HUES48 (cell line): ENCODE results near the gene DRG2.

Experiments
- H3K27ac ChIP-seq: one replicate; pipeline ENCODE4 v1.7.0; 2013; ENCODE audit warnings: low read depth, low read length, inconsistent platforms
- H3K27me3 ChIP-seq: 2 replicates; pipeline ENCODE4 v1.6.1; 2013; ENCODE audit warnings: mild to moderate bottlenecking, low read length; ENCODE audit not compliant: control insufficient read depth, insufficient read depth
- H3K36me3 ChIP-seq: 2 replicates; pipeline ENCODE4 v1.6.1; 2013; ENCODE audit warnings: low read length; ENCODE audit not compliant: control insufficient read depth, insufficient read depth
- H3K4me1 ChIP-seq: 2 replicates; pipeline ENCODE4 v1.6.1; 2013; ENCODE audit warnings: mild to moderate bottlenecking, low read length; ENCODE audit not compliant: control insufficient read depth, insufficient read depth
- H3K4me3 ChIP-seq: 2 replicates; pipeline ENCODE4 v1.5.1; 2013; ENCODE audit warnings: mild to moderate bottlenecking, low read depth, low read length
- H3K9ac ChIP-seq: 2 replicates; pipeline ENCODE4 v1.6.1; 2013; ENCODE audit warnings: mild to moderate bottlenecking, low read depth, low read length, moderate library complexity
- H3K9me3 ChIP-seq: 2 replicates; pipeline ENCODE4 v1.6.1; 2013; ENCODE audit warnings: low read length; ENCODE audit not compliant: control insufficient read depth, insufficient read depth

The DRG2 gene

DNA sequence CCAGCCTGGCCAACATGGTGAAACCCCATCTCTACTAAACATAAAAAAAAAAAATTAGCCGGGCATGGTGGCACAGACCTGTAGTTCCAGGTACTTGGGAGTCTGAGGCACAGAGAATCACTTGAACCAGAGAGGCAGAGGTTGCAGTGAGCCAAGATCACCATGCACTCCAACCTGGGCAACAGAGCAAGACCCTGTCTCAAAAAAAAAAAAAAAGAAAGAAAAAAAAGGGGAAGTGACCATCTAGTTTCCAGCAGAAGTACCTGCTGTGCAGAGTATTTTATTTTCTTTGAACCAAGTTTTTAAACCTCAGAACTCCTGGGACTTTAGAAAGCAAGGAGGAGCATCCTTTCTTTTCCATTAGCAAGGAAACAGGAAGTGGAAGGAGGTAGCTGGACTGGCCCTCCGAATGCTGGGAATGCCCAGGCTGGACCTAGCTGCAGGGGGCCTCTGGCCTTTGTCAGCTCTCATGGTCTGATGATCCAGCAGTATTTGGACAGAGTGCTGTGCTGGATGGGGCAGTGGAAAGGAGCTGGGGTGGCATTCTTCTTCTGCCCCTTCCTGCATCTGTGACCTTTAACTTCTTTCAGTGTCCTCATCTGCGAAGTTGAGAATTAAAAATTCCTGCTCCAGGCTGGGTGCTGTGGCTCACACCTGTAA, 41.9 kb upstream of the DRG2 start:
- Histone ChIP-seq H3K27me3 (no peaks in the 10 kb centered on the region), H3K9me3 (no peaks in the 10 kb centered on the region), H3K27ac (no peak overlapping the region), H3K4me3 (no peak overlapping the region), H3K9ac (no peak overlapping the region), H3K4me1 (no peaks in the 10 kb centered on the region), H3K36me3 (peaks cover 22% of the 10 kb centered on the region)

GRCh38 chr17:18055597-18055996, 32.2 kb upstream of the DRG2 start:
- H3K9me3 ChIP-seq: no peaks in the 10 kb centered on the region
- no peak overlapping the region for H3K9ac ChIP-seq
- no peaks in the 10 kb centered on the region for H3K27me3 ChIP-seq
- peaks cover 42% of the 10 kb centered on the region for H3K36me3 ChIP-seq
- no peak overlapping the region for H3K27ac ChIP-seq
- H3K4me1 ChIP-seq: no peaks in the 10 kb centered on the region
- no peak overlapping the region for H3K4me3 ChIP-seq

GRCh38 chr17:18056214-18056613, 31.5 kb upstream of the DRG2 start:
- peaks cover 46% of the 10 kb centered on the region for H3K36me3 ChIP-seq
- no peak overlapping the region for H3K4me3 ChIP-seq
- H3K4me1 ChIP-seq: no peaks in the 10 kb centered on the region
- H3K27me3 ChIP-seq: no peaks in the 10 kb centered on the region
- no peak overlapping the region for H3K27ac ChIP-seq
- H3K9me3 ChIP-seq: no peaks in the 10 kb centered on the region
- no peak overlapping the region for H3K9ac ChIP-seq

- Histone ChIP-seq H3K27ac (no peak overlapping the region), H3K4me3 (no peak overlapping the region), H3K4me1 (no peaks in the 10 kb centered on the region), H3K27me3 (no peaks in the 10 kb centered on the region), H3K9ac (no peak overlapping the region), H3K9me3 (no peaks in the 10 kb centered on the region), H3K36me3 (peaks cover 58% of the 10 kb centered on the region)
These were observed 28.5 kb upstream of the DRG2 start for GRCh38 chr17:18059283-18059682.

DNA sequence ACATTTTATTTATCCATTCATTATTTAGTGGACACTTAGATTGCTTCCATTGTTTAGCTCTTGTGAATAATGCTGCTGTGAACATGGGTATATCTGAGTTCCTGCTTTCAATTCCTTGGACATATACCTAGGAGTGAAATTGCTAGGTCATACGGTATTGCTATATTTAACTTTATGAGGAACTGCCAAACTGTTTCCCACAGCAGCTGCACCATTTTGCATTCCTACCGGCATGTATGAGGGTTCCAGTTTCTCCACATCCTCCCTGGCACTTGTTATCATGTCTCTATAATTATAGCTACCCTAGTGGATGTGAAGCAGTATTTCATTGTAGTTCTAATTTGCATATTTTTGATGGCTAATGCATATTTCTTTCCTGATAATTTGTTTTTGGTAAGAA, 23.7 kb upstream of the DRG2 start:
- Histone ChIP-seq H3K9ac (no peak overlapping the region), H3K27ac (no peak overlapping the region), H3K4me3 (no peak overlapping the region), H3K9me3 (no peaks in the 10 kb centered on the region), H3K27me3 (no peaks in the 10 kb centered on the region), H3K36me3 (peaks cover 37% of the 10 kb centered on the region), H3K4me1 (no peaks in the 10 kb centered on the region)

DNA sequence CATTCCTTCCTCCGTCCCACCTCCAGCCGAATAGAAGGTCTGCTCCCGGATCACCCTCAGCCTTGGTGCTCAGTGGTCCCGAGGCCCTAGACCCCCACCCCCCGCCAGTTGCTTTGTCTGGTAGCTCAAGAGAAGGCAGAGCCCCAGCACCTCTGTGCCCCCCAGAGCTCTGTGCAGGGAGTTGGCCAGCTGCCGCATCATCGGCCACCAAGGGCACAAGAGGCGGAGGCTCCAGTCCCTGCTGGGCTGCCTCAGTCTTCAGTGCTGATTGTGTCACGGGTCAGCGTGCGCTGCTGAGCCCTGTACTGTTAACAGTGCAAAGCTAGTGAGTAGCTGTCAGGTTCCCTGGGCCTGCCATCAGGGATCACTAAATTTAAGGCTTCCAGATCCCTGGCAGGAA, 22.2 kb upstream of the DRG2 start:
- Histone ChIP-seq H3K4me1 (no peaks in the 10 kb centered on the region), H3K36me3 (peaks cover 32% of the 10 kb centered on the region), H3K27me3 (no peaks in the 10 kb centered on the region), H3K9ac (no peak overlapping the region), H3K9me3 (no peaks in the 10 kb centered on the region), H3K4me3 (no peak overlapping the region), H3K27ac (no peak overlapping the region)

DNA sequence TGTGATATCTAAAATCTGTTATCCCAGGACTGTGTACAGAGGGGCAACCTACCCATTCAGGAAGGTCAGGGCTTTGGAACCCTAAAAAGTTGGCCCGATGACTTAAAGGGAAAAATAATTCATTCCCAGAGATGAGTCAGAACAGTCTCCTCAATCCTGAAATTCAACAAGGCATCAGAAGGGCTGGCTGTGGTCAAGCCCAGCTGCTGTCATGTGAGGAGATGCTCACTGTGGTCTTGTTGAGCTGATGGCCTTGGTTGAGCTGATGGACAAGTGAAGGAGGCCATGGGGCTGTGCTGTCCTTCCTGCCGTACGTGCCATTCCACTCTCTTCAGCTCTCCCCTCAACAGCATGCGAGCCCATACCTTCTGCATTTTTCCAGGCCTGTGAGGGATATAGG, 20.9 kb upstream of the DRG2 start:
- Histone ChIP-seq H3K9ac (no peak overlapping the region), H3K27me3 (no peaks in the 10 kb centered on the region)

DNA sequence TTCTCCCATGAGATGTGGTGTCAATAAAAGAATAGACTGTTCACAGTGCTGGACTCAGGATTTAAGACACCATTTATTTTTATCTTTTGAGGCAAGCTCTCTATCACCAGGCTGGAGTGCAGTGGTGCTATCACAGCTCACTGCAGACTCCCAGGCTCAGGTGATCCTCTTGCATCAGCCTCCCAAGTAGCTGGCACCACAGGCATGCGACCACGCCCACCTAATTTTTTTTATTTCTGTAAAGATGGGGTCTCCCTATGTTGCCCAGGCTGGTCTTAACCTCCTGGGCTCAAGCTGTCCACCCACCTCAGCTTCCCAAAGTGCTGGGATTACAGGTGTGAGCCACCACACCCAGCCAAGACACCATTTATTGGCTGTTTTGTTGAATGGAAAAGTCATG, 18.6 kb upstream of the DRG2 start:
- Histone ChIP-seq H3K27ac (no peak overlapping the region), H3K4me3 (no peak overlapping the region), H3K9me3 (no peaks in the 10 kb centered on the region), H3K27me3 (no peaks in the 10 kb centered on the region), H3K36me3 (peaks cover 11% of the 10 kb centered on the region; the same call in 1 of the 2 replicates), H3K9ac (no peak overlapping the region), H3K4me1 (no peaks in the 10 kb centered on the region)

More for the DNA sequence above, 20.9 kb upstream of the DRG2 start:
- Histone ChIP-seq H3K9me3 (no peaks in the 10 kb centered on the region), H3K27ac (no peak overlapping the region), H3K36me3 (peaks cover 22% of the 10 kb centered on the region), H3K4me3 (no peak overlapping the region), H3K4me1 (no peaks in the 10 kb centered on the region)

- H3K36me3 ChIP-seq: no peaks in the 10 kb centered on the region
- no peaks in the 10 kb centered on the region for H3K4me1 ChIP-seq
- no peak overlapping the region for H3K27ac ChIP-seq
- no peaks in the 10 kb centered on the region for H3K9me3 ChIP-seq
- H3K9ac ChIP-seq: no peak overlapping the region
- H3K27me3 ChIP-seq: no peaks in the 10 kb centered on the region
- no peak overlapping the region for H3K4me3 ChIP-seq
These were observed 16.8 kb upstream of the DRG2 start for GRCh38 chr17:18070861-18071340.

DNA sequence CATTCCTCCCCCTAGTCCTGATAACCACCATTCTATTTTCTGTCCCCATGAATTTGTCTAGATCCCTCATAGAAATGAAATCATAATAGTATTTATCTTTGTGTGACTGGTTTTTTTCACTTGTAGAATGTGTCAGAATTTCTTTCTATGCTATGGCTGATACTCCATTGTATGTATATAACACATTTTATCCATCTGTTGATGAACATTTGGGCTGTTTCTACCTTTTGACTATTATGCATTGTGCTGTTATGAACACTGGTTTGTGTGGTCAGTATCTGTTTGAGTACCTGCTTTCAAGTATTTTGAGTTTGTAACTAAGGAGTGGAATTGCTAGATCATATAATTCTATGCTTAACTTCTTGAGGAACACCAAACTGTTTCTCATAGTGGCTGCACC, 16.0 kb upstream of the DRG2 start:
- H3K4me3 ChIP-seq: no peak overlapping the region
- no peaks in the 10 kb centered on the region for H3K27me3 ChIP-seq
- H3K36me3 ChIP-seq: no peaks in the 10 kb centered on the region
- H3K27ac ChIP-seq: no peak overlapping the region
- H3K4me1 ChIP-seq: no peaks in the 10 kb centered on the region
- no peak overlapping the region for H3K9ac ChIP-seq
- no peaks in the 10 kb centered on the region for H3K9me3 ChIP-seq

DNA sequence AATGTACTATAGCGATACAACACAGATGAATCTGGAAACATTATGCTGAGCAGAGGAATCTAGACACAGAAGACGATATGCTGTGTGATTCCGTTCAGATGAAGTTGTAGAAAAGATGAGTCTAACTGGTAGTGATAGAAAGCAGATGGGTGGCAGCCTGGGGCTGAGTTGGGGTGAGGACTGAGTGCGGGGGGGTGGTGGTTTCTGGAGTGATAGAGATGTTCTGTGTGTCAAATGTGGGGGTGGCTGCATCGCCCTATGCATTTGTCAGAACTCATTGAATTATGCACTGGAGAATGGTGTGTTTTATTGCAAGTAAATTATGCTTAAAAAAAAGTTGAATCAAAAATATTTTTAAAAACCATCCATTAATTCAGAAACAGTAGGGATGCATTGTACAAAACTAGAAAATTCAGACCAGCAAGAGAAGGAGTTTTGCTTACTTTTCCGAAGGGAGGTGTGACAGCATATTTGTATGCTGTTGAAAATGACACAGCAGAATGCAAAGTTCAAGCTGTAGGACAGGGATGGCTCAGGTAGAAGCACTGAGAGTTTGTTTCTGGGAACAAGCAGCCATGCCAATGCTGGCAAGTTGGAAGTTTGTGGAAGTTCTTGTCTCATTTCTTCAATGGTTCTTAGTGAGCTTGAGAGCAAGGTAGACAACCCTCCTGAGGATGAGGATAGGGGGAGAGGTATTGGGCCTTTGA, 13.0 kb upstream of the DRG2 start:
- no peak overlapping the region for H3K4me3 ChIP-seq
- H3K36me3 ChIP-seq: no peaks in the 10 kb centered on the region
- no peaks in the 10 kb centered on the region for H3K9me3 ChIP-seq
- no peaks in the 10 kb centered on the region for H3K4me1 ChIP-seq
- H3K27me3 ChIP-seq: no peaks in the 10 kb centered on the region
- no peak overlapping the region for H3K9ac ChIP-seq
- no peak overlapping the region for H3K27ac ChIP-seq
